NCI-H82 treated with DMSO at 0.1 percent for 48 hours (cell line): ENCODE results near the gene WNK2.
"Not testable (repeated sequence)": the region's sequence is repeated elsewhere in the genome, so short reads cannot be mapped to it uniquely, and the experiment has no call there.

Experiments used
- DNase-seq: peaks from one replicate; lab custom pipeline; 2025; ENCODE audit not compliant: unreplicated experiment; lab: John Stamatoyannopoulos, UW

Gene WNK2

DNA sequence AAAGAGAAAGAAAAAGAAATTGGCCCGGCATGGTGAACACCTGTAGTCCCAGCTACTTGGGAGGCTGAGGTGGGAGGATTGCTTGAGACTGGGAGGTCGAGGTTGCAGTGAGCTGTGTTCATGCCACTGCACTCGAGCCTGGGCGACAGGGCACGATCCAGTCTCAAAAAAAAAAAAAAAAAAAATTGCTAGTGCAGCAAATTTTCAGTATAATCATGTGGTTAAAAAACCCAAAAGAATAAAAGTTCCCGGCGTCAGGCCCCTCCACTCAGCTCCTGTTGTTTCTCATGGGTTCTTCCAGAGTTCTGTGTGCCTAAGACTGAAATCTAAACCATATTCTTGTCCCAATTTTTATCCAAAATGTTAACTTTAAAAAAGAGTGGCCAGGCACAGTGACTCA, 49.1 kb downstream of the WNK2 start:
- no peak for DNase-seq

DNA sequence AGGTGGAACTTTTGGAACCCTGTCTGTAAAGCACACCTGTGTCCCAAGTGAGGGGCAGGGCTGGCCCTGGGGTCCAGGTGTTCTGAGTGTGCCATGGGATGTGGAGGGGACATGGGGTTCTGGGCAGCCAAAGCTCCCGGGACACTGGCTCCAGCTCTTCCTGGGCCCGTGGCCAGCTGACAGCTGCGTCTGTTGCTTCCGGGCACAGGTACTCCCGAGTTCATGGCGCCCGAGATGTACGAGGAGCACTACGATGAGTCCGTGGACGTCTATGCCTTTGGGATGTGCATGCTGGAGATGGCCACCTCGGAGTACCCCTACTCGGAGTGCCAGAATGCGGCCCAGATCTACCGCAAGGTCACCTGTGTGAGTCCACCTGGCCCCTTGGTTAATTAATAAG, 50.7 kb downstream of the WNK2 start:
- no peak for DNase-seq

- no peak for DNase-seq
Measured at GRCh38 chr9:93235300-93235960, 51.5 kb downstream of the WNK2 start.

DNA sequence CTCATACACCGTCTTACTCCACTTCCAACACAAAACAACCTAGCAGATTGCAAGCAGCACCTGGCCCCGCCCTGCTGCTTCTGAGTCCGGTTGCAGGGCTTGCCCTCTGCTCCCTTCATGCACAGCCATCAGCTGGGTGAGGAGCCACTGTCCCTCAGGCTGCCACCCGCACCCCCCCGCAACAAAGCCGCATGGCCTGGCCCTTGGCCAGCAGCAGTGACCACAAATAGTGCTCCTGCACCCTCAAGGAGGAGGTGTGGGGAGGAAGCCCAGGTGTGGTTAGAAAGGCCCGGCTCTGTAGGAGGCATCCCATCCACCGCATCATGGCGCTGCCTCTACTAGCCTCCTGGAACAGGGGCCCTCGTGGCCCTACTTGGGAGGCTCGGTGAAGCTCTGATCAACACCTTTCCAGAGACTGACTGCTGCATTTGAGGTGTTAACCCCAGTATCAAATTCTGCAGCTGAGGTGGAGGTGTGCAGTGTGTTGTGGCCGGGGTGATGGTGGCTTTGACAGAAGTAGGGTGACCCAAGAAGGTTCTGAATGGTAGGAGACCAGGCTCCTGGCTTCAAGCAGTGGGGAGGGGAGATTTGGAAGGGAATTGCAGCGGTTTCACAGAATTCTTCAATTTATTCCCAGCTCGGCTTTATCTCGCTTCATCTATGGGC, 52.7 kb downstream of the WNK2 start:
- no peak for DNase-seq

DNA sequence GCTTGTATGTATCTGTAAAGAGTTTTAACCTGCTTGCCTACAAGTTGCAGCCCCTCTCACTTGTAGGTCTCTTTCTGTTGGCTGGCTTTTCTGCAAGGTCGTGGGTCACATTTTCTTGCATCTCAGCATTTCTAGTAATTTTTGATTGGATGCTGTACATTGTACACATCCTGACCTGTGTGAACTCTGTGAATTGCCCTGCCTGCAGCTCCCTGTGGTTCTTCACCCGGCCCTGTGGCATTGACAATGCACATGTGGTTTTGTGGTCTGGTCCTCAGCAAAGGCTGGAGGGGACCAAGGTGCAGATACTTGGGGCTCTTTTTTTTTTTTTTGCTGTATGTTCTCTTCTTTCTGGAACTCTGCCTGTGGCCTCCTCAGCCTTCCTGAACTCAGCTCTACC, 53.6 kb downstream of the WNK2 start:
- no peak for DNase-seq

- no peak for DNase-seq
Measured at GRCh38 chr9:93238953-93239925, 55.3 kb downstream of the WNK2 start.

- DNase-seq = no peak
Measured at GRCh38 chr9:93240891-93241334, 57.0 kb downstream of the WNK2 start.

DNA sequence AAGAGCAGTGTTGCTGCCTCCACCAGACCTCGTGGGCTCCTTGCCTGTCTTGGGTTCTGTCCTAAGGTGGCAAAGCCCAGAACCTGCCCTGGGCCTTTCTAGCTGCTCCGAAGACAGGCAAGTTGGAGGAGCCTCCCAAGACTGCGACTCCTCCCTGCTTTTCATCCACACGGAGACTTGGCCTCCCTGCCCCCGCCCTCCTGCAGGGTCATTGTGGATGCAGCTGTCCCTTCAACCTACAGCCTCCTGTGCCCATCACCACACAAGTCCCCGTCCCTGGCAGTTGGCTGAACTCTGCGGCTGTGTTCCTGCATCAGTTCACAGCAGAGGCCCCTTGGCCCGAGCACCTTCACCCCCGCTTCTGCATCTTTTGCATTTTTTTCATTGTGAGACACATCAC, 59.2 kb downstream of the WNK2 start:
- DNase-seq = no peak

- peak; percentile 20 for DNase-seq
Measured at GRCh38 chr9:93244101-93244500, 60.2 kb downstream of the WNK2 start.

GRCh38 chr9:93244510-93245436, 60.8 kb downstream of the WNK2 start:
- no peak for DNase-seq

GRCh38 chr9:93245437-93245970, 61.6 kb downstream of the WNK2 start:
- DNase-seq = no peak

DNA sequence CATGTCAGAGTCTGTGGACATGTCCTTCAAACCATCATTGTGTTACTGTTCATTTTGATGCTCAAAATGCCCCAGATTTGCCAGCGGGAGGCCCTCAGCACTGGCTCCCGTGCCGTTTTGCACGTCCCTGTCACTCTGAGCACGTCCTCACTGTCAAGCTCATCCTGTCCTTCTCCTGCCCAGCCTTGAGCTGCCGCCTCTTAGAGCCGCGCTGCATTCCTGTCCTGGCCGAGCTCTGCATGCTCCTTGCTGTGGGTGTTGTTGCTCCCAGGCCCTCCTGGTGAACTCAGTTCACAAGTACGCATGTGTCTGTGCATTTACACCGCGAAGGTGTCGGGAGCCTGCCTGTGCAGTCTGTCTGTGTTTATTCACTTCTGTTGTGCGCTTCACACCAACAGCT, 62.2 kb downstream of the WNK2 start:
- DNase-seq = no peak

GRCh38 chr9:93246526-93246925, 62.6 kb downstream of the WNK2 start:
- no peak for DNase-seq

DNA sequence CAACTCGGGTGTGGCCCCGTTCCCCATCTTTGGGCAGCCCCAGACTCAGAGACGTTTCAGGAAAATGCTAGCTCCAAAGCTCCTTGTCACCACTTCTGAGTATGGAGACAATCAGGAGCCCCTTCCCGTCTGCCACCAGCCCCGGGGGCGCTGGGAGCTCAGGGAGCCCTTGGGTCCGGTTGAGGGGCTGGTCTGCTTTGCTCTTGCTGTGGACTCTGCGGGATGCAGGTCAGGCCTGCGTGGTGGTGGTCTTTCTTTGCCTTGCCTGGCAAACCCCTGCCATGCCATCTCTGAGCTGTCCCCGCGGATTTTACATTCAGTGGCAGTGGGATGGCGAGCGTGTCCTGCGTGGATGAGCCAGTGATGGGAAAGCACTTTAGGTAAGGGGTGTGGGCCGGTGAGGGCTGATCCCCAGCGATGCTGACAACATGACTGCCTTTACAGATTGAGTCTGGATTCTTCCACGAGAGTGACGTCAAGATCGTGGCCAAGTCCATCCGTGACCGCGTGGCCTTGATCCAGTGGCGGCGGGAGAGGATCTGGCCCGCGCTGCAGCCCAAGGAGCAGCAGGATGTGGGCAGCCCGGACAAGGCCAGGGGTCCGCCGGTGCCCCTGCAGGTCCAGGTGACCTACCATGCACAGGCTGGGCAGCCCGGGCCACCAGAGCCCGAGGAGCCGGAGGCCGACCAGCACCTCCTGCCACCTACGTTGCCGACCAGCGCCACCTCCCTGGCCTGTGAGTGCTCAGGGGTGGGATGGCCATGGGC, 63.3 kb downstream of the WNK2 start:
- no peak for DNase-seq

DNA sequence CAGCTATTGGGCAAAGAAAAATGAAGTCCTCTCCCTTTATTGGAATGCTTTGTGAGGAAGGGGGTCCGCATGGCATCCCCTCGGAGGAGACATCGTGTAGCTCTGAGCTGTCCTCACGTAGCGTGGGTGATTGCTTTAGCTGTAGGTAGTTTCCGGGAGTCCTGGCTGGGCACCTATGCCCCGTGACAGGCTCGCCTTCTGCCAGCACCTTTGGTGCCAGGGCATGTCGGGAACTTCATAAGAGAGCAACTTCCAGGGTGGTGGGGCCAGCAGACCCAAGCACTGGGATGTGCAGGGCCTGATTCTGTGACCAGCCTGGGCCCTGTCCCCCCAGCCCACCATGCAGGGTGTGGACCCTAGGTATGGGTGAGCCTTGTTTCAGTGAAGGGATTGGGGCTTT, 64.0 kb downstream of the WNK2 start:
- no peak for DNase-seq

GRCh38 chr9:93248386-93249040, 64.6 kb downstream of the WNK2 start:
- no peak for DNase-seq

DNA sequence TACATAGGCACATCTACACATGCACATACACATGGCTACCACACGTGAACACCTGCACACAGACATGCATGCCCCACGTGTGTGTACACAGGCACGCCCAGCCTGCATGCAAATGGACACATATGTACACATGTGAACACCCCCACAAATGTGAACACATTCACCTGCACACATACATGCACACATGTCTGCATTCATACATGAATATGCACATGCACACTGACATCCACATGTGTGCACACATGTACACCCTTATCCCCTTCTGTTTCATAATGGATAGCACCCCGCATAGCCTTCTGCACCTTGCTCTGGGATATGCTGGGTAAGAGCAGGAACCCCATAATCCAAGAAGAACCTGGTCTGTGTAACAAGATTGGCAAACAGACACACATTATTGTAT, 66.2 kb downstream of the WNK2 start:
- DNase-seq = no peak

DNA sequence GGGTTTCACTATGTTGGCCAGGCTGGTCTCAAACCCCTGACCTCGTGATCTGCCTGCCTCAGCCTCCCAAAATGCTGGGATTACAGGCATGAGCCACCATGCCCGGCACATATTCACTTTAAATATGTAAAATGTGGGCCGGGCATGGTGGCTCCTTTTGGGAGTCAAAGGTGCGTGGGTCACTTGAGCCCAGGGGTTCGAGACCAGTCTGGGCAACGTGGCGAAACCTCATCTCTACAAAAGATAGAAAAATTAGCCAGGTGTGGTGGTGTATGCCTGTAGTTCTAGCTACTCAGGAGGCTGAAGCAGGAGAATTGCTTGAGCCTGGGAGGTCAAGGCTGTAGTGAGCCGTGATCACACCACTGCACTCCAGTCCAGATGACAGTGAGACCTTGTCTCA, 67.4 kb downstream of the WNK2 start:
- DNase-seq = not testable (repeated sequence)

GRCh38 chr9:93252116-93252780, 68.3 kb downstream of the WNK2 start:
- DNase-seq = no peak
